Bronchial epithelial cell (primary cell): ENCODE data around the gene NUMBL. TPM values are rescaled to one million over a fixed set of nuclear protein-coding genes. Genes with fewer than 3 reads are reported as not detected.

ENCODE experiments used
- DNase-seq: peaks from one replicate; pipeline ENCODE4 v3.0.0-alpha.2; 2010; ENCODE audit warnings: low read depth
- FAIRE-seq: peaks from 2 replicates; lab custom pipeline; 2011; peaks lifted over from hg19 to GRCh38; lab: Jason Lieb, UNC
- H3K27me3 ChIP-seq: 2 replicates; pipeline ENCODE4 v1.5.1; 2011; ENCODE audit warnings: low read length; ENCODE audit not compliant: control insufficient read depth, insufficient read depth
- H3K36me3 ChIP-seq: 2 replicates; pipeline ENCODE4 v1.5.1; 2011; ENCODE audit warnings: low read length; ENCODE audit not compliant: control insufficient read depth, insufficient read depth
- H3K4me3 ChIP-seq: 2 replicates; pipeline ENCODE4 v1.5.1; 2011; ENCODE audit warnings: mild to moderate bottlenecking, low read depth, low read length, control low read depth
- total RNA-seq: library from RNA; depleted of rRNA; stranded (reverse); fragments of >200 nt; gene quantifications from 2 replicates; pipeline ENCODE4 v1.2.1, GENCODE V29; 2014
- TF ChIP-seq, protein P1 (sequence below): IDR thresholded peaks from 2 replicates; pipeline ENCODE4 v1.5.1; 2011; ENCODE audit warnings: mild to moderate bottlenecking, moderate library complexity, low read length, control low read depth, inconsistent platforms; ENCODE audit not compliant: insufficient read depth, severe bottlenecking

Gene NUMBL
- total RNA-seq, 1 donor from 2014 or later, result 8.4 TPM

DNA sequence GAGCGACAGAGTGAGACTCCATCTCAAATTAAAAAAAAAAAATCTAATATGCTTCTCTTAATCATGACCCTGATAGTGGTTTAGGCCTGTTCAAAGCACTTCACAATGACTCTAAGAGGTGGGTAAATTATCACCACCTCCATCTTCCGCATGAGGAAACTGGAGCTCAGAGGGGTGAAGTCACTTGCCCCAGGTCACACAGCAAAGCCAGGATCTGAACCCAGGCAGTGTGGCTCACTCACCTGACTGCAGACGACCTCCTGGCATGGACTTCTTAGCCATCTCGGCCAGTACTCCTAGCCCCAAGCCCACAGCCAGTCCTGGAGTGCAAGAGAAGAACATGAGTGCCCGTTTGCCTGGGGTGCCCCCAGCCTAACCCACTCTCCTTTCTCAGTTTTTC is 19.4 kb upstream of the NUMBL start:
- no peak for DNase-seq
- no peak for FAIRE-seq
- TF ChIP-seq, protein P1, sequence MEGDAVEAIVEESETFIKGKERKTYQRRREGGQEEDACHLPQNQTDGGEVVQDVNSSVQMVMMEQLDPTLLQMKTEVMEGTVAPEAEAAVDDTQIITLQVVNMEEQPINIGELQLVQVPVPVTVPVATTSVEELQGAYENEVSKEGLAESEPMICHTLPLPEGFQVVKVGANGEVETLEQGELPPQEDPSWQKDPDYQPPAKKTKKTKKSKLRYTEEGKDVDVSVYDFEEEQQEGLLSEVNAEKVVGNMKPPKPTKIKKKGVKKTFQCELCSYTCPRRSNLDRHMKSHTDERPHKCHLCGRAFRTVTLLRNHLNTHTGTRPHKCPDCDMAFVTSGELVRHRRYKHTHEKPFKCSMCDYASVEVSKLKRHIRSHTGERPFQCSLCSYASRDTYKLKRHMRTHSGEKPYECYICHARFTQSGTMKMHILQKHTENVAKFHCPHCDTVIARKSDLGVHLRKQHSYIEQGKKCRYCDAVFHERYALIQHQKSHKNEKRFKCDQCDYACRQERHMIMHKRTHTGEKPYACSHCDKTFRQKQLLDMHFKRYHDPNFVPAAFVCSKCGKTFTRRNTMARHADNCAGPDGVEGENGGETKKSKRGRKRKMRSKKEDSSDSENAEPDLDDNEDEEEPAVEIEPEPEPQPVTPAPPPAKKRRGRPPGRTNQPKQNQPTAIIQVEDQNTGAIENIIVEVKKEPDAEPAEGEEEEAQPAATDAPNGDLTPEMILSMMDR, result no peak
- Histone ChIP-seq H3K36me3 (peaks cover 14% of the 10 kb centered on the region), H3K27me3 (no peaks in the 10 kb centered on the region), H3K4me3 (no peak overlapping the region)

DNA sequence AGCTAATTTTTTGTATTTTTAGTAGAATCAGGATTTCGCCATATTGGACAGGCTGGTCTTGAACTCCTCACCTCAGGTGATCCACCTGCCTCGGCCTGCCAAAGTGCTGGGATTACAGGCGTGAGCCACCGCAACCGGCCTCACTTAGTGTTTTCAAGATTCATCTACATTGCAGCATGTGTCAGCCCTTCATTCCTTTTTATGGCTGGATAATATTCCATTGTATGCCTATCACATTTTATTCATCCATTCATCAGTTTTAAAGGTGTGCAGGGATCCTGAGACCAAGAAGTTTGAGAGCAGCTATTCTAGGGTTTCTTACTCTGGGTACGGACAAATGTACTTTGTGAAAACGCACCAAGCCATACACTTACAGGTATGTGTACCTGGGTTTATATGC is 17.2 kb upstream of the NUMBL start:
- no peak for FAIRE-seq
- H3K27me3 ChIP-seq, result no peaks in the 10 kb centered on the region
- no peak for DNase-seq
- TF ChIP-seq, protein P1, result no peak
- peaks cover 18% of the 10 kb centered on the region for H3K36me3 ChIP-seq
- H3K4me3 ChIP-seq, result no peak overlapping the region

DNA sequence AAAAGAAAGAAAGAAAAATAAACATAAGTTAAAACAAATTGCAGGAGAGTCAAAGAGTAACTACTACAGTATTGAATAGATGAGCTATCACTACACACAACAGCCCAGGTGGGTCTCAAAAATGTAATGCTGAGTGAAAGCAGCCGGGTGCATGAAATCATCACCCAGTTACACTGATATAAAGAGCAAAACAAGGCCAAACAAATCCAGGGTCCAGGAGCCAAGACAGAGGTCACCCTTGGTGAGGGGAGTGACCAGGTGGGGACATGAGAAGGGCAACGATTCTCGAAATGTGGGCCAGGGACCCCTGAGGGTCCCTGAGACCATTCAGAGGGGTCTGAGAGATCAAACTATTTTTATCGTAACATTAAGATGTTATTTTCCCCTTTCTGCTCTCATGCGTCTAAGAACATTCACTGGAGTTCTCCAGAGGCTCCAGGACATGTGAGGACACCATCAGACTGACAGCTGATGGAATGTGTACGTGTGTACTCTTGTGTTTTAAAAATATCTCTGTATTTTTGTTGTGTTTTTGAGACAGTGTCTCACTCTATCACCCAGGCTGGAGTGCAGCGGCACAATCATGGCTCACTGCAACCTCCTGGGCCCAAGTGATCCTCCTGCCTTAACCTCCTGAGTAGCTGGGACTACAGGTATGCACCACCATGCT is 15.6 kb upstream of the NUMBL start:
- Histone ChIP-seq H3K36me3 (peaks cover 27% of the 10 kb centered on the region), H3K4me3 (no peak overlapping the region), H3K27me3 (no peaks in the 10 kb centered on the region)
- FAIRE-seq (no peak), DNase-seq (no peak)
- TF ChIP-seq, protein P1, result no peak

DNA sequence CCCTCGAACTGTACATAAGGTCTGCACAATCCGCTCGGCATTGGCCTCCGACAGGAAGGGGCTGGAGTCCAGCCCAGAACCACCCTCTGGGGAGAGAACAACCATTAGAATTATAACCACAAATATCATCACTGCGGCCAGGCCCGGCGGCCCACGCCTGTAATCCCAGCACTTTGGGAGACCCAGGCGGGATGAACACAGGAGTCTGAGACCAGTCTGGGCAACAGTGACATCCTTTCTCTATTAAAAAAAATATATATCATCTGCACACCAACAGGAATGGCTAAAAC is 14.9 kb upstream of the NUMBL start:
- TF ChIP-seq, protein P1, result no peak
- Histone ChIP-seq H3K27me3 (no peaks in the 10 kb centered on the region), H3K36me3 (peaks cover 27% of the 10 kb centered on the region), H3K4me3 (no peak overlapping the region)
- DNase-seq (no peak), FAIRE-seq (no peak)

DNA sequence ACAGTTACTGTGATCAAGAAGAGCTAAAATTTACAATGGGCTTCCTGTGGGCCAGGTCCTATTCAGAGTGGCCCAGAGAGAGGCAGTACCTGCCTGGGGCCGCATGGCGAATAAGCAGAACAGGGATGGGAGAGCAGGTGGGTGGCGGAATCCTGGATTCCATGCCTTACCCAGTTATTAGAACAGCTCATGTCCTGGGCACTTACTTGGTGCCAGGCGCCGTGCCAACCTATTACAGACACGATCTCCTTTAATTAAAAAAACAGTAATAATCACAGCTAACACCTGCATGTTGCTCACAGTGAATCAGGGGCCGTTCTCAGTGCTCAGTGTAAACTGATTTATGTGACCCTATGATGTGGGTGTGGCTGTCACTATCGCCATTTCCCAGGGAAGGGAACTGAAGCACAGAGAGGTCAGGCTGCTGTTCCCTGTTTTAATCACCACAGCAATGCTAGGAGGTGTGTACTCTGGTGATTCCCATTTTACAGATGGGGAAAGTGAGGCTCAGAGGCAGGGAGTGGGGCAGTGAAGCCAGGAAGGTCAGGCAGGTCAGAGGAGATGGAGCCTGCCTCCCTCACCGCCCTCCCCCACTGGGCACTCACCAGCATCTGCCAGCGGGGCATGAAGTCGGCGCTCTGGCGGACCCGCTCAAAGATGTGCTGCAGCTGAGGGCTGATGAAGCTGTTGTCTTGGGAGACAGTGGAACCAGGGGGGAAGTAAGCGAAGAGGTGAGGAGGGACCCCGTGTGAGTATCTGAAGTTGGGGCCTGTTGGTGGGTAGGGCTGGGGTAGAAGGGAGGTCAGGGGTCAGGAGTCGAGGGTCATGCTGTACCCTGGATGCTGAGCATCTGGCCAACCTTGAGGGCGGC is 14.3 kb upstream of the NUMBL start:
- FAIRE-seq (no peak), DNase-seq (no peak)
- TF ChIP-seq, protein P1, result no peak
- Histone ChIP-seq H3K36me3 (peaks cover 26% of the 10 kb centered on the region), H3K4me3 (no peak overlapping the region), H3K27me3 (no peaks in the 10 kb centered on the region)
